Activated T-cell treated with anti-CD3 and anti-CD28 coated beads, Interleukin-2, amount 50 U/mL, for 72 hours (primary cell): ENCODE data around the gene DOK3. TPM values are rescaled to one million over a fixed set of nuclear protein-coding genes. Genes with fewer than 3 reads are reported as not detected.
A peak's percentile ranks its signal among the peaks of the same experiment; 100 is the strongest.

Experiments used
- ATAC-seq, 2 donors: fragments of 150-1000 bp; cut with Tn5 transposase; replicated peaks in 1 of 2; 2 replicates each; pipeline ENCODE4 v1.10.0; 2021; ENCODE audit warnings: moderate library complexity in 2 of 2, mild to moderate bottlenecking in 1 of 2
- DNase-seq, 2 donors: peaks; one replicate each; pipeline ENCODE4 v3.0.0; 2021 to 2022; ENCODE audit warnings: mixed read lengths in 1 of 2
- H3K27ac Mint-ChIP-seq: one replicate; pipeline ENCODE4 v1.8.0; 2022; ENCODE audit warnings: mild to moderate bottlenecking, moderate library complexity, mixed read lengths
- H3K27me3 Mint-ChIP-seq: one replicate; pipeline ENCODE4 v1.8.0; 2022; ENCODE audit warnings: low read depth, mixed read lengths
- H3K36me3 Mint-ChIP-seq, 2 donors: one replicate each; pipeline ENCODE4 v1.8.0; 2022; ENCODE audit warnings: mixed read lengths in 2 of 2, mild to moderate bottlenecking in 1 of 2; ENCODE audit not compliant: insufficient read depth in 2 of 2
- H3K4me1 Mint-ChIP-seq: one replicate; pipeline ENCODE4 v1.8.0; 2022; ENCODE audit warnings: low read depth, mixed read lengths
- H3K4me3 Mint-ChIP-seq, 2 donors: one replicate each; pipeline ENCODE4 v1.8.0; 2022; ENCODE audit warnings: mild to moderate bottlenecking in 2 of 2, mixed read lengths in 2 of 2, moderate library complexity in 2 of 2
- H3K9me3 Mint-ChIP-seq, 2 donors: one replicate each; pipeline ENCODE4 v1.8.0; 2022; ENCODE audit warnings: mixed read lengths in 2 of 2
- total RNA-seq, 2 donors: library from RNA; stranded (reverse); gene quantifications; one replicate each; pipeline ENCODE4 v1.2.3, GENCODE V29; 2022

Gene DOK3
- total RNA-seq, 2 donors from 2014 or later = 4.0 to 5.7 TPM

DNA sequence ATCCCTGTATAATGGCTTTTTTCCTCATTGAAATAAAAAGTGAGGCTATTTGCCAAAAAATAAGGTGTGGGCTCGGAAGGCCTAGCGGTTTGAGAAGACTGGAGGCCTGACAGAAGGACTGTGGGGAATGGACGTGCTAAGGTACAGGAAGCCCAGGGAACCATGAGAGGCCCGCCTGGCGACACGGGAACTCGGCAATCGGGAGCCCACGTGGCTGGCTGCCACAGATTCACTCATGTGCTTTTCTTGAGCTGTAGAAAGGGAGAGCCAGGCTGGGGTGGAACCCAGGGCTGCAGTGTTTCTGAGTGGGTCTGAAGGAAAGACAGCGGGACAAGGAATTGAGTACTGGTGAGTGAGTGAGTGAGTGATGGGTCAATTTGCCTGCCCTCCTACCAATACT, 19.0 kb upstream of the DOK3 start:
- no peak overlapping the region for H3K27ac Mint-ChIP-seq
- ATAC-seq = no peak
- no peaks in the 10 kb centered on the region for H3K27me3 Mint-ChIP-seq
- peaks cover 2 to 3% of the 10 kb centered on the region in 2 donors for H3K36me3 Mint-ChIP-seq
- H3K4me1 Mint-ChIP-seq = no peaks in the 10 kb centered on the region
- H3K4me3 Mint-ChIP-seq = no peak overlapping the region
- no peak for DNase-seq
- H3K9me3 Mint-ChIP-seq = no peaks in the 10 kb centered on the region

GRCh38 chr5:177527595-177527994, 18.0 kb upstream of the DOK3 start:
- Mint-ChIP-seq H3K27ac (no peak overlapping the region), H3K36me3 (peaks cover 2 to 6% of the 10 kb centered on the region in 2 donors), H3K27me3 (no peaks in the 10 kb centered on the region), H3K4me1 (no peaks in the 10 kb centered on the region), H3K4me3 (no peak overlapping the region), H3K9me3 (no peaks in the 10 kb centered on the region)
- no peak for ATAC-seq
- DNase-seq = no peak

DNA sequence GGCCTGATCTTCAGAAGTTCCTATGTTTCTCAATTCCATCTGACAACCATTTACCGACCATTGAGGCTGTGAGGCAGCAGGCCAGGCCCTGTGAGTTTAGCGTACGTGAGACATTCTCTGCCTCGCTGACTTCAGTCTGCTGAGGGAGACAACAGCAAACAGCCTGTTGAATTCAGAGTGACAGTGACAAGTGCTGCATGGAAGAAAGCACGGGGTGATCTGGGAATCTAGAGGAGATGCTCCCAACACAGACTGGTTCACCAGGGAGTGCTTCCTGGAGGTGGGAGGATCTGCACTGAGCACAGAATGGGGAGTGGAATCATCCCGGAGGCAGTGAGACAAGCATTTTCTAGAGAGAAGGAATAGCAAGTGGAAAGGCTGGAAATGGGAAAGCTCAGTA, 17.2 kb upstream of the DOK3 start:
- no peak overlapping the region for H3K4me3 Mint-ChIP-seq
- H3K9me3 Mint-ChIP-seq = no peaks in the 10 kb centered on the region
- DNase-seq = no peak
- H3K4me1 Mint-ChIP-seq = no peaks in the 10 kb centered on the region
- H3K36me3 Mint-ChIP-seq = peaks cover 0 to 6% of the 10 kb centered on the region in 2 donors
- H3K27me3 Mint-ChIP-seq = no peaks in the 10 kb centered on the region
- ATAC-seq = no peak
- H3K27ac Mint-ChIP-seq = no peak overlapping the region

DNA sequence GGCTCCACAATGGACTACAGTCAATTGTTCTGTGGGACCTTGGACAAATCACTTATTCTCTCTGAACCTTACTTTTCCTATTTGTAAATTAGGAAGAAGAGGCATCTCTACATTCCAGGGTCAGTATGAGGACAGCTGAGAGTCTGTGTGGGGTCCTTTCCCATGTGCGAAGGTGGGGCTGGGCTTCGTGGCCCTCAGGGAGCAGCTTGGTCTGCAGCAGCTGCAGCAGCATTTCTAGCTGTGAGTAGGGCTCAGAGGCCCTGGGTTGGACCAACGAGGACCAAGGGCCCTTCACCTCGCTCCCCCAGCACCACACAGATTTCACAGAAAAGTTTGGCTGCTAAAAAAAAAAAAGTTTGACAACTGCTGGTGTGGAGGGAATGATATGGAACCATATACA, 16.6 kb upstream of the DOK3 start:
- H3K4me1 Mint-ChIP-seq = peaks cover 5% of the 10 kb centered on the region
- H3K4me3 Mint-ChIP-seq = no peak overlapping the region
- DNase-seq (no peak), ATAC-seq (no peak)
- peaks cover 0 to 6% of the 10 kb centered on the region in 2 donors for H3K36me3 Mint-ChIP-seq
- no peaks in the 10 kb centered on the region for H3K9me3 Mint-ChIP-seq
- no peak overlapping the region for H3K27ac Mint-ChIP-seq
- no peaks in the 10 kb centered on the region for H3K27me3 Mint-ChIP-seq

DNA sequence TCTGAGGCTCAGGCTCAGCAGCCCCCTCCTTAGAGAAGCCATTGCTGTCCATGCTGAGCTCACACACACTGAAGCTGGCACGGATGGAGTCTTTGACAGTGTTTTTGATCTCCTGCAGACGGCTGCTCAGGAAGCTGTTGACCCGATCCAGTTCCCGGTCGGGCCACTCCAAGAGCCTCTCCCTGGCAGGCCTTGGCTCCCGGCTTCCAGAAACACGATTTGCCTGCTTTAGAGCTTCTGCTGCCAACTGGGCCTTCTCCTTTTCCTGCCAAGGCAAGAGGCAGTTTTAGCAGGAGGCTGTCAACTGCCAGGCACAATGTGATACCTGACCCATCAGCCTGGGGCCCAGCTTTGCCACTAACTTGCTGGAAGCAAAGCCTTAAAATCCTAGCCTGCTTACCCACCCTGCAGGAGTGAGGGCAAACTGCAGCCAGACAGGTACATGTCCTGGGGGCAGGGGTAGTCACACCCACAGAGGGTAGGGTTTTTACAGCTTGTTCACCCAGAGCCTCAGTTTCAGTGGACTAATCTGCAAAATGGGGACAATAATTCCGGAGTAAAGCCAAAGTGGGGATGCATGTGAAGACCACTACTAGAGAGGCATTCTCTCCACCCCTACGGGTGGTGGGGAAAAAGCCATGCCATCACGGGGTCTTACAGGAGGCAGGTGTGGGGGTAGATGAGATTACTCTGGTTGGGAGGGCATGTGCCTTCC, 15.5 kb upstream of the DOK3 start:
- Mint-ChIP-seq H3K4me1 (peaks cover 16% of the 10 kb centered on the region), H3K36me3 (peaks cover 0 to 3% of the 10 kb centered on the region in 2 donors), H3K4me3 (no peak overlapping the region), H3K27me3 (no peaks in the 10 kb centered on the region), H3K9me3 (no peaks in the 10 kb centered on the region), H3K27ac (no peak overlapping the region)
- DNase-seq (no peak), ATAC-seq (no peak)

GRCh38 chr5:177524539-177524900, 14.9 kb upstream of the DOK3 start:
- DNase-seq = no peak
- peaks cover 0 to 3% of the 10 kb centered on the region in 2 donors for H3K36me3 Mint-ChIP-seq
- no peaks in the 10 kb centered on the region for H3K27me3 Mint-ChIP-seq
- H3K4me1 Mint-ChIP-seq = peaks cover 22% of the 10 kb centered on the region
- H3K27ac Mint-ChIP-seq = no peak overlapping the region
- H3K9me3 Mint-ChIP-seq = no peaks in the 10 kb centered on the region
- no peak overlapping the region for H3K4me3 Mint-ChIP-seq
- ATAC-seq = no peak

DNA sequence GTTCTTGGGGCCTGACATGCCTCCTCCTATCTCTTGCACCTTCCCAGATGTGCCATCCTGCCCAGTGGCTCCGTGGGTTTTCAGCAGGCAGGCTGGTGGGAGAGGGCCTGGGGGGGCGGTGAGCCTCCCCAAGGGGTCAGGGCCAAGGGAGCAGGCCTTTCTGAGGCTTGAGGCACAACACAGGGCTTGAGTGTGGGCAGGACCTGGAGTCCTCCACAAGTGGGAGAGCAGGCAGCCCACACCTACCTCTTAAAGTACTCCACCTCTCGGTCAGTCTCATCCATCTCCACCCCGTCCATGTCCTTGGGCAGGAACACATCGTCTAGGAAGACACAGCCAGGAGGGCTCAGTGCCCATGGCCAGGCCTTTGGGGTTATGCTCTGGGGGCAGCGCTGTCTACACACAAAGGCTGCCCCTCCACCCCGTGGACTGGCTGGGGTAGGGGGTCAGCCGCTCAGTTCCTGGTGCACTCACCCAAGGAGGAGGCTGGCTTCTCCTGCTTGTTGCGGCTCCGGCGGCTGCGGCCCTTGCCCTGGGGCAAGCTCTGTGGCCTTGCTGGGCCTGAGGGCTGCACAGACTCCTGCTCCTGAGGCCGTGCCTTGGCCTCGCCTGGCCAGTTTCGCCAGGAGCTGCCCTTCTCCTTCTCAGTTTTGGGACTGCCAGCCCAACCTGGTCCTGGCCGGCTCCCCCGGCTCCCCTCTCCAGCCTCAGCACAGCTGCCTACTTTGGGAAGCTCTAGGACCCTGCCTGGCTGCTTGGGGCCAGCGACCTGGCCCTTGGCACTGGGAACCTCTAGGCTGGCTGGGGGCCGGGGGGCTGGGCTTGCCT, 14.3 kb upstream of the DOK3 start:
- Mint-ChIP-seq H3K27ac (no peak overlapping the region), H3K9me3 (no peaks in the 10 kb centered on the region), H3K4me1 (peaks cover 28% of the 10 kb centered on the region), H3K36me3 (peaks cover 0 to 3% of the 10 kb centered on the region in 2 donors), H3K4me3 (no peak overlapping the region), H3K27me3 (no peaks in the 10 kb centered on the region)
- no peak for DNase-seq
- no peak for ATAC-seq

DNA sequence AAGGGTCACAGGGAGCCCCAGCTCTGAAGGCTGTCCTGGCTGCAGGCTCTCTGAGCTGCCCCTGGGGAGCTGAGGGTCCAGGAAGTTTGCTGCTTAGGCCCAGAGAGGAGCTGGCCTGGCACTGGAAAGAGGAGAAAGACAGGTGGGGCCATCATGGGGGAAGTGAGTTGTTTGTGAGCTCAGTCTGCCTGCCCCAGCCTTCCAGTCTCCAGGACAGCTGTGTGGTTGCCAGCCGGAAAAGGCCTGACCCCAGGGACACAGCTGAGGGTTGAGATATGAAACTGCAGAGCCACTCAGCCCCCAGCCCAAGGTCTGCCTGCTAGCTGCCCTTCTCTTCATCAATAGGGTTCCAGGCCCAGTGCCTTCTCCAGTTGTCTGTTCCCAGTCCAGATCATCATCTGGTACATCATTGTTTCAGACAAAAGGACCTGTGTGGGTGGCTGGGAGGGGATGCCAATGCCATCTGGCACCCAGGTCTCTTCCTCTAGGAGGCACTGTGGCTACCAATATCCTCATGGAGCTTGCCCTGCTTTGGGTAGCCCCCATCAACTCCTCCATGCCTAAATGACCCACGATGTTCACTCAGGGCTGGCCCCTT, 11.4 kb upstream of the DOK3 start:
- DNase-seq (no peak), ATAC-seq (no peak)
- no peaks in the 10 kb centered on the region for H3K27me3 Mint-ChIP-seq
- H3K9me3 Mint-ChIP-seq = no peaks in the 10 kb centered on the region
- H3K36me3 Mint-ChIP-seq = peaks cover 5 to 12% of the 10 kb centered on the region in 2 donors
- peak overlapping the region; percentile 55 for H3K27ac Mint-ChIP-seq
- no peak overlapping the region for H3K4me3 Mint-ChIP-seq
- H3K4me1 Mint-ChIP-seq = peaks cover 45% of the 10 kb centered on the region

- Mint-ChIP-seq H3K36me3 (peaks cover 6 to 14% of the 10 kb centered on the region in 2 donors), H3K27ac (peak overlapping the region; percentile 39), H3K27me3 (no peaks in the 10 kb centered on the region), H3K4me1 (peaks cover 52% of the 10 kb centered on the region), H3K9me3 (no peaks in the 10 kb centered on the region), H3K4me3 (no peak overlapping the region)
- ATAC-seq (no peak), DNase-seq (no peak)
These were observed 10.6 kb upstream of the DOK3 start for GRCh38 chr5:177520271-177520670.

DNA sequence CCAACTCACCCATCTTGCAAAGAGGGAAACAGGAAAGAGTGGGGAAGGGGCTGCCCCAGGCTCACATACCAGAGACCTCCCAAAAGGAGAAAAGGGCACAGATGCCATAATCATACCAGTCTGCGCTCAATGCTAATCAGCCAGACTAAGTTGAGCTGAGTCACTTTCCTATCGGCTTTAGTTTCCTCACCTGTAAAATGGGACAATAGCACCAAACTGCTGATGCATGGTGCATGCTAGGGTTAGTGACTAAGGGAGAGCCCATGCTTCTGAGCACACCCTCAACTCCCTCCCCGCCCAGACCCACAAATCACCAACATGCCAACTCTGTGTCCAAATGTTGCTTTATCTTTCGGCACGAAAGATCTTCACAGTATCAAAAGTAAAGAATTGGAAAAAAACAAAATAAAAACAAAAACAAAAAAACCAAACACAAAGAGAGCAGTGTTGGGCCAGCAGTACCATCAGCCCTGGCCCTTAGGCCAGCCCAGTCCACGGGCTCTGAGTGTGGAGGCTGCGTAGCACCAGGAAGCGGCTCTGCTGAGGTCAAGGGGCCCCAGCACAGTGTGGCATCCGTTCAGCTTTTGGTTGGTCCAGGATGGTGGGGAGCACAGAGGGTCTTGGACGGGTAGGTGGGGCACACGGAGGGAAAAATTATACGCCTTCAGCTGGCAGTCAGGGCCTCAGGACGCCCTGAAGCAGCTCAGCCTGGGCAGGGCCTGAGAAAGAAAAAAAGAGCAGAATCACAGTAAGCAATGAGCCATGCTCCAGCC, 10.0 kb upstream of the DOK3 start:
- Mint-ChIP-seq H3K4me1 (peaks cover 58% of the 10 kb centered on the region), H3K36me3 (peaks cover 6 to 16% of the 10 kb centered on the region in 2 donors), H3K4me3 (peak overlapping the region; percentile 24 to 38), H3K27ac (peak overlapping the region; percentile 63), H3K9me3 (no peaks in the 10 kb centered on the region), H3K27me3 (no peaks in the 10 kb centered on the region)
- ATAC-seq (no peak), DNase-seq (no peak)

GRCh38 chr5:177516601-177517568, 7.3 kb upstream of the DOK3 start, which contains the start of gene DDX41:
Gene DDX41, minus strand, starts transcription at chr5:177516961. Its CDS starts 16 bp downstream, at chr5:177516945.
- ATAC-seq (peak; percentile 89 to 90), DNase-seq (peak; percentile 96 to 97)
- H3K36me3 Mint-ChIP-seq = peaks cover 7 to 24% of the 10 kb centered on the region in 2 donors
- peak within 1 kb of the TSS; percentile 85 to 91 for H3K4me3 Mint-ChIP-seq
- no peaks in the 10 kb centered on the region for H3K27me3 Mint-ChIP-seq
- no peaks in the 10 kb centered on the region for H3K9me3 Mint-ChIP-seq
- H3K27ac Mint-ChIP-seq = peak within 1 kb of the TSS; percentile 71
- H3K4me1 Mint-ChIP-seq = peaks cover 63% of the 10 kb centered on the region

DNA sequence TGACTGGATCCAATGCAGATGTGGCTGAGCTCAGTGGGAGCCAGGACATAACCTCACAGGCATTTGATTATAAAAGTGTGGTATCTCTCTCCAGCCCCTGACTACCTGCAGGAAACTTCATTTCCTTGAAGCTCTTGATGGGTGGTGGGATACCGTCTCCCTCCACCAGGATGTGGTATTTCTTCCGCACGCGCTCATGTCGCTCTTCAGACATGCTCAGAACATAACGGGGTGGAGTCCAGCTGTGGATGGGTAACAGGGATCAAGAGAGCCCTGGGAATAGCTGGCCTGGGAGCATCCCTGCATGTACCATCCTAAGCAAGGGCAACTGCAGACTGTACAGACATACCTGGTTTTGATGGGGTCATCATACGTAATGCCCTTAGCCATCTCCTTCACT, 6.0 kb upstream of the DOK3 start:
- H3K9me3 Mint-ChIP-seq = no peaks in the 10 kb centered on the region

More for the DNA sequence above, 6.0 kb upstream of the DOK3 start:
- ATAC-seq (no peak), DNase-seq (no peak)
- Mint-ChIP-seq H3K4me1 (peaks cover 51% of the 10 kb centered on the region), H3K27ac (peak overlapping the region; percentile 74), H3K27me3 (no peaks in the 10 kb centered on the region), H3K36me3 (peaks cover 7 to 30% of the 10 kb centered on the region in 2 donors), H3K4me3 (peak overlapping the region; percentile 85 to 91)
